Transverse colon (tissue), 4 donors: ENCODE measurements around the gene GMDS. TPM values are rescaled to one million over a fixed set of nuclear protein-coding genes. Genes with fewer than 3 reads are reported as not detected.

Experiments
- DNase-seq: peaks from one replicate; pipeline ENCODE4 v3.0.0-alpha.2; 2019
- H3K27ac ChIP-seq, 4 donors: fragments of 200-600 bp; sonication (generic); 2 replicates each; pipeline ENCODE4 v1.5.1; 2016 to 2018; ENCODE audit warnings: inconsistent platforms in 4 of 4
- H3K27me3 ChIP-seq: fragments of 200-600 bp; sonication (generic); 2 replicates; pipeline ENCODE4 v1.5.1; 2017; ENCODE audit warnings: inconsistent platforms
- H3K36me3 ChIP-seq, 4 donors: fragments of 200-600 bp; sonication (generic); 2 replicates each; pipeline ENCODE4 v1.5.1; 2017 to 2019; ENCODE audit warnings: inconsistent platforms in 4 of 4
- H3K4me1 ChIP-seq, 4 donors: fragments of 200-600 bp; sonication (generic); 2 replicates each; pipeline ENCODE4 v1.5.1; 2017 to 2020; ENCODE audit warnings: inconsistent platforms in 4 of 4
- H3K4me3 ChIP-seq, 4 donors: fragments of 200-600 bp; sonication (generic); 1 replicate in 1 of 4; 2 replicates in 3 of 4; pipeline versions ENCODE4 v1.5.1 to v1.6.1; 2017 to 2019; ENCODE audit warnings: inconsistent platforms in 4 of 4
- H3K9me3 ChIP-seq, 2 donors: fragments of 200-600 bp; sonication (generic); 2 replicates each; pipeline ENCODE4 v1.5.1; 2017 to 2019; ENCODE audit warnings: inconsistent platforms in 2 of 2
- EP300 ChIP-seq: sonication (generic); formaldehyde crosslinking; IDR thresholded peaks from one replicate; pipeline ENCODE4 v1.6.1; 2017; ENCODE audit warnings: antibody characterized with exemption, low read depth
- POLR2A ChIP-seq: fragments of 450-650 bp; IDR thresholded peaks from one replicate; pipeline ENCODE4 v1.6.1; 2016; ENCODE audit warnings: antibody characterized with exemption, mild to moderate bottlenecking, moderate library complexity
- POLR2AphosphoS5 ChIP-seq, 3 donors: sonication (generic); formaldehyde crosslinking; IDR thresholded peaks; one replicate each; pipeline ENCODE4 v1.6.1; 2016; ENCODE audit warnings: antibody characterized with exemption in 3 of 3
- WGBS, 2 donors: methylation state at CpG; one replicate each; pipeline ENCODE4 v1.1.5; 2018; ENCODE audit warnings: low coverage in 1 of 2; 5-methylcytosine and 5-hydroxymethylcytosine counted together
- in situ Hi-C, 4 donors: fragments of 200-750 bp; cut with MboI; loops; one replicate each; pipeline versions ENCODE4 v1.15.0 to v1.15.1; 2017; ENCODE audit warnings: low sequenced_read_pairs in 3 of 4, low pct_ligation_motif_present in 1 of 4, low pct_unique_long_range_greater_than_20kb in 1 of 4
- intact Hi-C: fragments of 100-400 bp; cut with DNase I; formaldehyde crosslinking; loops from one replicate; pipeline ENCODE4 v1.15.1; 2023; ENCODE audit warnings: low total_unique reads
- total RNA-seq, 4 donors: library from RNA; depleted of rRNA; stranded (reverse); fragments of >200 nt; gene quantifications; one replicate each; pipeline ENCODE4 v1.1.0, GENCODE V29; 2016
- TF ChIP-seq, protein P1 (sequence below), 5 experiments: fragments of 200-600 bp in 3 of 5; fragments of 450-650 bp in 2 of 5; sonication (generic) in 3 of 5; IDR thresholded peaks; 1 replicate in 2 of 5; 2 replicates in 3 of 5; pipeline ENCODE4 v1.5.1; 2016 to 2017; ENCODE audit warnings: antibody characterized with exemption in 5 of 5, inconsistent platforms in 3 of 5, mild to moderate bottlenecking in 2 of 5, moderate library complexity in 1 of 5

GMDS gene
- total RNA-seq, 4 donors from 2014 or later, result 66.2 to 546 (median 102) TPM

DNA sequence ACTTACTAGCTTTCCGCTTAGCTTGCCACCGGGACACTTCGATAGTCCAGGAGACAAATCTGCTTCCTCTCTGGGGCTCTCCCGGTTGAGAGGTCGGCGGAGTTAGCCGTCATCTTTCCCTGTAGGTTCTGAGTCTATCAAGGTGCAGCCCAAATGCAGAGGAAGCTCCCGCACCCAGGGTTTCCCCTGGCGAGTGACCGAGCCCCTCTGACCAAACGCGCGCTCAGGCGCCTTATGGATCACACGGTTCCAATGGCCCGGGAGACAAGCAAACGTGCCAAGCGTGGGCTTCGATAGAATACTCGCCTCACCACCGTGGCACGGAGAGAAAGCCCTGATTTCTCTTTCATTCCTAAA, 651.5 kb downstream of the GMDS start:
- H3K4me3 ChIP-seq, result no peak overlapping the region
- TF ChIP-seq POLR2AphosphoS5 (IDR thresholded peaks at IDR 0.05) (no peak), POLR2A (no peak), EP300 (no peak)
- TF ChIP-seq, protein P1, sequence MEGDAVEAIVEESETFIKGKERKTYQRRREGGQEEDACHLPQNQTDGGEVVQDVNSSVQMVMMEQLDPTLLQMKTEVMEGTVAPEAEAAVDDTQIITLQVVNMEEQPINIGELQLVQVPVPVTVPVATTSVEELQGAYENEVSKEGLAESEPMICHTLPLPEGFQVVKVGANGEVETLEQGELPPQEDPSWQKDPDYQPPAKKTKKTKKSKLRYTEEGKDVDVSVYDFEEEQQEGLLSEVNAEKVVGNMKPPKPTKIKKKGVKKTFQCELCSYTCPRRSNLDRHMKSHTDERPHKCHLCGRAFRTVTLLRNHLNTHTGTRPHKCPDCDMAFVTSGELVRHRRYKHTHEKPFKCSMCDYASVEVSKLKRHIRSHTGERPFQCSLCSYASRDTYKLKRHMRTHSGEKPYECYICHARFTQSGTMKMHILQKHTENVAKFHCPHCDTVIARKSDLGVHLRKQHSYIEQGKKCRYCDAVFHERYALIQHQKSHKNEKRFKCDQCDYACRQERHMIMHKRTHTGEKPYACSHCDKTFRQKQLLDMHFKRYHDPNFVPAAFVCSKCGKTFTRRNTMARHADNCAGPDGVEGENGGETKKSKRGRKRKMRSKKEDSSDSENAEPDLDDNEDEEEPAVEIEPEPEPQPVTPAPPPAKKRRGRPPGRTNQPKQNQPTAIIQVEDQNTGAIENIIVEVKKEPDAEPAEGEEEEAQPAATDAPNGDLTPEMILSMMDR (IDR thresholded peaks at IDR 0.05), result no peak
- intact Hi-C loops (loop anchor here (10.0 kb wide), 1 partner anchor 1151 kb away; no protein-coding TSS in a partner anchor), in situ Hi-C loops (loop anchor here (5.0 to 25.0 kb wide), 6 partner anchors 601 to 1143 kb away; no protein-coding TSS in a partner anchor)
- H3K36me3 ChIP-seq, result no peaks in the 10 kb centered on the region
- no peaks in the 10 kb centered on the region for H3K9me3 ChIP-seq
- WGBS, 2 donors, result 72 to 81% methylated on average over 3 to 22 of the region's 22 CpGs
- DNase-seq, result no peak
- peaks cover 0 to 14% (median 8%) of the 10 kb centered on the region in 4 donors for H3K4me1 ChIP-seq
- no peak overlapping the region for H3K27ac ChIP-seq
- peaks cover 59% of the 10 kb centered on the region for H3K27me3 ChIP-seq

DNA sequence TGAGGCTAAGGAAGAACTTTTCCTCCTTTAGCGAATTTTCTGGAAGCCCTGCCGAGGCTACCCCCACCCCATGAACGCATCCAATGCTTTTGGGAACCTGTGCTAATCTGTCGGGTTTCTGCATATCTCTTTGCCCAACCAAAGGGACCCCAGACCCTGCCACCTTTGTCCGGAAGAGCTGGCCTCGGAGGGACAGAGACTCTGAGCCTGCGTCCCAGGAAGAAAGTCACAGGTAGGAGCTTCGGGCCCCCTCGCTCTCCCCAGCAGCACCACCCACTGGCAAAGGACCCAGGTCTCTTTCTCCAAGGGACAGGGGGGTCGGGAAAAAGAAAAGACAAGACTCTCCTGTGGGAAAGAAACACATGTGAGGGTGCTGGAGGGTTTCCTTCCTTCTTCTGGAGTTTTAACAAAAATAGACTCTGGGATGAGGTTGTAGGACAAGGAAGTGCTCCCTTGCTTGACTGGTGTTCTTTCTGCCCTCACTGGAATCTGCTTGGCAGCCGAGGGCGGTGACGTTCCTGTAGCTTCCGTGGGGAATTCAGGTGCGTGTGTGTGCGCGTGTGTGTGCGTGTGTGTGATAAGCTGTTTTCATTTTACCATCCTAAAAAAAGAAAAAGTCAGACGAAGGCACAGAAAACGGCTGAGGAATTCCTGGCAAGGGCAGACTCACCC, 652.0 kb downstream of the GMDS start:
- Histone ChIP-seq H3K27ac (no peak overlapping the region), H3K36me3 (no peaks in the 10 kb centered on the region), H3K4me1 (peaks cover 0 to 16% (median 8%) of the 10 kb centered on the region in 4 donors), H3K4me3 (no peak overlapping the region), H3K27me3 (peaks cover 54% of the 10 kb centered on the region), H3K9me3 (no peaks in the 10 kb centered on the region)
- TF ChIP-seq, protein P1 (IDR thresholded peaks at IDR 0.05), result no peak
- in situ Hi-C loops, result loop anchor here (5.0 to 25.0 kb wide), 6 partner anchors 601 to 1144 kb away; no protein-coding TSS in a partner anchor
- intact Hi-C loops, result loop anchor here (10.0 kb wide), 1 partner anchor 1151 kb away; no protein-coding TSS in a partner anchor
- WGBS, 2 donors, result 58 to 63% methylated on average over 10 to 20 of the region's 20 CpGs
- DNase-seq, result no peak

DNA sequence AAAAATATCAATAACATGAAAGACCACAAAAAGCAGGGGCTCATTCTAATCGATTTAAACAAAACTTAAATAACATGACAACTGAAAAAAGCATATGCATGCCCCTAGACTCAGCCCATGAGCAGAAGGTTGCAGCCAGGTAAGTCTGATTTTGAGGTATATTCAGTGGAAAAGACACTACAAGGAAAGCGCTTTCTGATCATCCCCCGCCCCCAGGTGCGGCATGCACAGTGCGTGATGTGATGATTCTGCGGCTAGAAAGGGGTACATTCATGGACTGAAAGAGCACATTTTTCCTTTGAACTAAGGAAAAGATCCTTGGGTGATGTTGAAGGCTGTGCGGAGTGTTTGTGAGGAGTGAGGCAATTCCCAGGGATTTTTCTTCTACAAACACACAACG, 652.6 kb downstream of the GMDS start:
- H3K4me1 ChIP-seq, result peaks cover 0 to 16% (median 8%) of the 10 kb centered on the region in 4 donors
- in situ Hi-C loops, result loop anchor here (5.0 to 25.0 kb wide), 6 partner anchors 602 to 1144 kb away; no protein-coding TSS in a partner anchor
- intact Hi-C loops, result loop anchor here (10.0 kb wide), 1 partner anchor 1152 kb away; no protein-coding TSS in a partner anchor
- WGBS, 2 donors, result 94 to 95% methylated on average over 8 of the region's 8 CpGs
- no peaks in the 10 kb centered on the region for H3K9me3 ChIP-seq
- TF ChIP-seq POLR2A (no peak), POLR2AphosphoS5 (IDR thresholded peaks at IDR 0.05) (no peak), EP300 (no peak)
- TF ChIP-seq, protein P1 (IDR thresholded peaks at IDR 0.05), result no peak
- no peak overlapping the region for H3K4me3 ChIP-seq
- peaks cover 48% of the 10 kb centered on the region for H3K27me3 ChIP-seq
- no peak for DNase-seq
- H3K36me3 ChIP-seq, result no peaks in the 10 kb centered on the region
- no peak overlapping the region for H3K27ac ChIP-seq

DNA sequence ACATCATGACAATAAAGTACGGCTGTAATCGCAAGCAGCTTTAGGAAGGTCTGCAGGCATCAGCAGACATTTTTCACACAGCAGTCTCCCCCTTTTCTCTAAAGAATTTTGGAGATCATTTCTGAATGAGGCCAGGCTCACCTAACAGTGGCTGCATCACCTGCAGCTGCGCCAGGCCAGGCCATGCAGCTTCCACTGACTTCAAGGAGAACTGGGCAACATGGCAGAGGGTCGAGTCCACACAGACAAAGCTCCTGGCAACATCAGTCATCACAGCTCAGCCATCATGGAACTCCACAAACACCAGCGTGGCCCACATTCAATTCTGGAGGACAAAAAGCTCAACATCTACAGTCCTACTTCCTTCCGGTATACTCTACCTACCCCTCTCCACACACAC, 653.5 kb downstream of the GMDS start:
- in situ Hi-C loops (loop anchor here (5.0 to 25.0 kb wide), 6 partner anchors 603 to 1145 kb away; no protein-coding TSS in a partner anchor), intact Hi-C loops (loop anchor here (10.0 kb wide), 1 partner anchor 1153 kb away; no protein-coding TSS in a partner anchor)
- 85% methylated on average over 4 to 6 of the region's 6 CpGs for WGBS, 2 donors
- H3K27ac ChIP-seq, result no peak overlapping the region
- H3K4me1 ChIP-seq, result peaks cover 0 to 16% (median 8%) of the 10 kb centered on the region in 4 donors
- H3K4me3 ChIP-seq, result no peak overlapping the region
- H3K9me3 ChIP-seq, result no peaks in the 10 kb centered on the region
- H3K27me3 ChIP-seq, result peaks cover 39% of the 10 kb centered on the region
- no peak for TF ChIP-seq EP300
- TF ChIP-seq, protein P1 (IDR thresholded peaks at IDR 0.05), result no peak
- no peak for TF ChIP-seq POLR2A
- no peak for TF ChIP-seq POLR2AphosphoS5 (IDR thresholded peaks at IDR 0.05)
- H3K36me3 ChIP-seq, result no peaks in the 10 kb centered on the region
- DNase-seq, result no peak
